Astrocyte of the spinal cord (primary cell): ENCODE results near the gene ERAP2.
"Not testable (repeated sequence)": the region's sequence is repeated elsewhere in the genome, so short reads cannot be mapped to it uniquely, and the experiment has no call there.

Source experiments
- DNase-seq: peaks from one replicate; pipeline ENCODE4 v3.0.0; 2011; ENCODE audit warnings: low read depth, low spot score
- H3K4me3 ChIP-seq: 2 replicates; pipeline ENCODE4 v1.5.1; 2011; ENCODE audit warnings: low read depth, mild to moderate bottlenecking, low read length, moderate library complexity
- CTCF ChIP-seq: IDR thresholded peaks from 2 replicates; pipeline ENCODE4 v1.5.1; 2012; ENCODE audit warnings: low read depth, mild to moderate bottlenecking, low read length, inconsistent platforms
- in situ Hi-C: cut with HindIII; loops from 2 replicates; pipeline ENCODE4 v1.10.0; 2017; ENCODE audit warnings: low sequenced_read_pairs

ERAP2 gene

DNA sequence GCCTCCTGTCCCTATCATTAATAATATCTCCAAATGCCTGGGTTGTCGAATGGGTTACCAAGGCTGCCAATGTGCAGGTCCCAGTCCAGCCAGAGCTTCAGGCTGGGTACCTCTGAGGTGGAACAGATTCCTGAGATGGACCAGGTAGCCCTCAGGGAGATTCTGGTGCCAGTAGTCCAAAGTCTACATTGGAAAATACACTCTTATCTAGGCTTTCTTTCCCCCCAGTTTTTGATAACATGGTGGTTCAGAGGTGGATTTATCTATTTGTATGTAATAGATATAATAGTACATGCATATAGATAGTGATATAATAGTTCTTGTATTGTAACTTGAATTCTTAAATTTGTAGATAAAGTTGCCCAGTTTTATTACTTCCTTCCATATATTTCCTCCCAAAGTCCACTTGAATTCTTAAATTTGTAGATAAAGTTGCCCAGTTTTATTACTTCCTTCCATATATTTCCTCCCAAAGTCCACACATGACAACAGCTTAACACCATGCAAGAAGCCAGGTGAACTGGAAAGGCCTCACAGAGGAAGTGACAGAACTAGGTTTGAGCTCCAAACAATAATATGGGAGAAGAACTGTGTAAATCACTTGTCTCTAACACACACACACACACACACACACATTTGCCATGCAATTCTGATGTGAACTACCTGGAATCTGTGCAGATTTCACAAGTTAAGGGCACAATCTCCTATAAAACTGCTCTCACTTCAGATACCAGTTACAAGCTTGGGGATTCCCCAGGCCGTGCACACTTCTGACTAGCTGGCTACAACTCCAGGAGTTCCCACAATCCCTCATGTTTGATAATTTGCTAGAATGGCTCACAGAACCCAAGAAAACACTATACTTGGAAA, 37.9 kb upstream of the ERAP2 start:
- no peak for DNase-seq
- no peak overlapping the region for H3K4me3 ChIP-seq
- no peak for TF ChIP-seq CTCF
- in situ Hi-C loops = no loop called here

- DNase-seq = no peak
- H3K4me3 ChIP-seq = no peak overlapping the region
- no peak for TF ChIP-seq CTCF
- in situ Hi-C loops = no loop called here
These were observed 37.2 kb upstream of the ERAP2 start for GRCh38 chr5:96839071-96839592.

GRCh38 chr5:96841931-96842330, 34.4 kb upstream of the ERAP2 start:
- in situ Hi-C loops, DNase-seq, H3K4me3 ChIP-seq: not testable (repeated sequence)

DNA sequence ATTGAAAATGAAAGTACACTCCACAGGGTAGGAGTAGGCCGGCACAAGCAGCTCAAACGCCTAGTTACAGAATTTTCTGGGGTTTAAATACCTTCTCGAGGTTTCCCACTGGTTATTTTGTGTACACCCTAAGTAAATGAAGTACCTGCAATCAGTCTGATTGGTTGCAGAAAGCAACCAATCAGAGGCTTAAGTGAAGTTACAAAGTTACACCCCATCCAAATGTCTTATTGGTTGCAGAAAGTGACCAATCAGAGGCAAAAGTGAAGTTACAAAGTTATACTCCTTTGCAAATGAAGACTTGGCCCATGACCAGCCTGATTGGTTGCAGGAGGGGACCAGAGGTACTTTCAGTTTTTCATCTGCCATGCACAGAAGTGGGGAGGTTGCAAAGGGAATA, 33.2 kb upstream of the ERAP2 start:
- in situ Hi-C loops = no loop called here
- no peak for TF ChIP-seq CTCF
- H3K4me3 ChIP-seq = no peak overlapping the region
- no peak for DNase-seq

DNA sequence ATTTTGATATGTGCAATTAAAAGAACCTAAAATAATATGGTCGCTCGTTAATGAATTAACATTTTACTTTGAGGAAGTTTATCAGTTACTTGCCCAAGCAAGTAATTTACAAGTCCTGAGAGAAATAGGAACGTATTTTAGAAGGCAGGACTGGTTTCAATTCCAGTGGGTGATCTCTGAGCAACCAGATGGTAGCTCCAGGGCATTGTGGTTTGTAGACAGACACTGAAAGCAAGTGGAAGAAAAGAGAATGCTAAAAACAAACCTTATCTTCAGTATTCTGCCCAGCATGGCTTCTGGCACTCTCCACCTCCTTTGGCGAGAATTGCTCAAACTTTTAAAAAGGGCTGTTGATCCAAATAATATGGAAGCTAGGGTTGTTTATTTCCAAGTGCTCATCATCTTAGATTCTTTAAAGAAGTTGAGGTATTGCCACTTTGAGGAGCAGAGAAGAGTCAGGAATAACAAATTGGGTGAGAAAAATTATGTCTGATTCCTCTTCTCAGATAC, 31.8 kb upstream of the ERAP2 start:
- peak; percentile 28 for DNase-seq
- in situ Hi-C loops = no loop called here
- no peak for TF ChIP-seq CTCF
- no peak overlapping the region for H3K4me3 ChIP-seq

DNA sequence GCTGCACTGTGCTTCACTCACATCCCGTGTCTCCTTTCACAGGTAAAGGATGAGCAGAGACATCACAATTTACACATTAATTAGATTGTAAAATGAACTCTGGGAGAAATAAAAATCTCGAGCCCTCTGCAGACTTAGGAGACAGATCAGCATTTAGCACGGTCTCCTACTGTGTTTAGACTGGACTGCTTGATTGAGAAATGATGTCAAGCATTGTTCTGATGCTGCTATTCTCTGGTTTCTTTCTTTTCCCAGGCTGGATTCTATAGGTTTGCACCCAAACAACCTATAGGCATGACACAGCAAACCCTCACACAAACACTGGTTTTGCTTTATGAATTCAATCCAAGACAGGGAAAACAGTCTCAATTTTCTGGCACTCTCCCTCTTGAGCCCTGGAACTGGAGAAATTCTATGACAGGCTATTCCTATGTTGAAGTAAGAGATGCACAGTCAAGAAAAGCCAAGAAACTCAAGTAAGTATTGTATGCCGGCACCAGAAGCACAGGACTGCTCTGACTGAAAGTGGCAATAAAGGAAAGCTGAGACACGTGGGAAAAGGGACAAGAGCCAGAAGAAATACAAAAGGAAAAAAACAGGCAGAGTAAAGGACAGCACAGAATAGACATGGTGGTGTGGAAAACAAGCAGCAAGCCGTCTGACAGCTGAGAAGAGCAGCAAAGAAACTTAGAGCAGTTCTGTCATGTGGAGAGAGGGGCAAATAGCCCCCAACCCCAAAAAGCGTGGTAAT, 24.8 kb upstream of the ERAP2 start:
- H3K4me3 ChIP-seq = no peak overlapping the region
- in situ Hi-C loops = no loop called here
- DNase-seq = no peak
- no peak for TF ChIP-seq CTCF
